Stimulated activated naive CD4-positive, alpha-beta T cell (primary cell): ENCODE data around the gene PDE4D.

Experiments used
- DNase-seq, 6 experiments: peaks; one replicate each; lab custom pipeline; 2025; lab: John Stamatoyannopoulos, UW

The PDE4D gene

DNA sequence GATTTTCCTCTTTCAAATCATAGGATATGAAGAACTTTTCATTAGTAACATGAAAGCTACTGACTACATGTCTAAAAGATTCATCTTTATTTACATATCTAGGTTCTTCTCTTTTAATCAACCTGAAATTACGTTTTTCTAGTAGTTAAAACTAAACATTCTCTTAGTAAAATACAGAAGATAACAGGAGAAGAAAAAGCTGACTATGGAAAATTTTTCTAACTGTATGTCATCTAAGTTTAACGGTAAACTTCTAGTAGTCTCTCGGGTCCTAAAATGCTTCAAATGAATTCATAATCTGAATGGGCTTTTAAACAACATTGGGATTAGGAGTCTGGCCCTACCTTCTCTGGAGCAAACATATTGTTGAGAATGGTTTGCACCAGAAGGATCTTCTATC, 151.9 kb downstream of the PDE4D start:
- DNase-seq = no peak

DNA sequence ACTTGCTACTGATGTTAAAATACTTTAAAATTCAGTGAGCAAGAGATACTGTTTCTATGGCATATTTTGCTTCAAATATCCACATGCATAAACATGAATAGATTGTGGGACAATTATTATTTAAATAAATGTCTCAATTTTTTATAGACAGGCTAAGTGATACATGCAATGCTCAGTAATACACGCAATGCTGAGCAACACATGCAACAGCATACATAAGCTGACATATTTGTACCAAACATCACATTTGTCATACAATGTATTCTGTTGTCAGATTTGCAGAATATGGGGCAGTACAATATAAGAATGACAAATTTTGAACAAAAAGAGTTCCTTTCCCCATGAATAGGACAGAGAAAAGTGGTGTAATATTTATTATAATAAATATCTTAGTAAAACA, 155.5 kb downstream of the PDE4D start:
- no peak for DNase-seq

DNA sequence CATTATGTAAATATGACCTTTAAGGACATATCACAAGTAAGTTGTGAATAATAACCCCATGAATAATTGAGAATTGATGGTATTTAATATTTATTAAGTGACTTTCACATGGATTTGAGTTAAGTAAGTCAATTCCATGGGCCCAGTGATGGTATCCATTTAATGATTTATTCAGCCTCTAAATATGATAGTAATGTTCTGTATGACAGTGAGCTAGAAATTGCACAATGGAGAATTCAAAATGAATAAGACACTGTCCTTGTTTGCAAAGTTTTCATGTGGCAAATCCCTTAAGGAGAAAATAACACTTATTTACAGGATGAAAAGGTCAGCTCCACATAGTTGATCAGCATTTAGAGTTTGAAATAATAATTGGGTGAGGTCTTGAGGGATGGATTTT, 160.7 kb downstream of the PDE4D start:
- no peak for DNase-seq

DNA sequence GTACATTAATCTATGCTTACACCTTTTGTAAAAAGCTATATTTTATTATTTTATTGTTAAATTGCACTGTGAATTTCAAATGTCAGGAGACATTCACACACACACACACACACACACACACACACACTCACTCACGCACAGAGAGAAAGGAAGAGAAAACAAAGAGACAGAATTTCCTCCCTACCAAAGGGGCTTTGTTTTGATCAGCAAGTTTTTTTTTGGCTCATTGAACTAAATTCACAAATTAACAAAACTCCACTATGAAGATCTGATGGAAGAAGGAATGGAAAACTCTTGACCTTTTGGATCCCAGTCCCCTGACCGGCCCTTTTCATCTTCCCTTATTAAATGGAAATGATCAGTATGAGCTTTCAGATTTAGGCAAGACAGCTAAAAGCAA, 161.2 kb downstream of the PDE4D start:
- no peak for DNase-seq

DNA sequence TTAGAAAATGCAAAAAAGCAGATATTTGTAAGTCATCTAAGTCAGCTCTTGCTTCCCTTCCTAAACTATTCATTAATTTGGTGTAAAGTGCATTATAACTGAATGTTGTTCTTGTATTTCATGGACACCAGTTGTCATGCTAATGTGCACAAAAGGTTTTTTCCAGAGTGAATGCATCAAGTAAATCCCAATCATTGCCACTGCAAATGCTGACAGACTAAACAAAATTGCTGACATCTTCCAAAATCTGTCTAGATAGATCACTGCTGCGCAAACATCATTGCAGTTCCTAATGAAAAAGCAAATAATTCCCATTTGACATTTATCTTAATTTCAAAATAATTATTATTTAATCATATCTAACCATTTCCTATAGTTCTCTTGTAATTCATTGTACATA, 161.7 kb downstream of the PDE4D start:
- no peak for DNase-seq

- no peak for DNase-seq
These were observed 163.7 kb downstream of the PDE4D start for GRCh38 chr5:59729820-59730219.

GRCh38 chr5:59729357-59729756, 164.2 kb downstream of the PDE4D start:
- no peak for DNase-seq

GRCh38 chr5:59728356-59728755, 165.2 kb downstream of the PDE4D start:
- DNase-seq = no peak

DNA sequence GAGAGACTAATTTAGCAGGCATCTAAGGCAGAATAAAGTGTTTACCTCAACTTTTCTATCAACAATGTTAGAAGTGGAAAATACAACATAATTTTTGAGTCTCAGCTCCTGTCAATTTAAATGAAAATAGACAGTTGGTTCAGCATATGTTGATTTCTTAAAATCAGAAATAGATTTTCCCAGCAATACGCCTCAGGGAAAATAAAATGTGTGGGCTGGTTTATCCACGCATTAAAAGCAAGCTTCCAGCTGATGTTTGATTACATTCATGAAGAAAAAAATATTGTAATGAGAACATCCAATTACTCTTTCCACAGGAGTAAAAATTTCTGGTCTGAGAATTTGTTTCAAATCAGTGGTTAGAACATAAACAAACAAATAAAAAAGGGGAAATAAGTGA, 166.3 kb downstream of the PDE4D start:
- no peak for DNase-seq

DNA sequence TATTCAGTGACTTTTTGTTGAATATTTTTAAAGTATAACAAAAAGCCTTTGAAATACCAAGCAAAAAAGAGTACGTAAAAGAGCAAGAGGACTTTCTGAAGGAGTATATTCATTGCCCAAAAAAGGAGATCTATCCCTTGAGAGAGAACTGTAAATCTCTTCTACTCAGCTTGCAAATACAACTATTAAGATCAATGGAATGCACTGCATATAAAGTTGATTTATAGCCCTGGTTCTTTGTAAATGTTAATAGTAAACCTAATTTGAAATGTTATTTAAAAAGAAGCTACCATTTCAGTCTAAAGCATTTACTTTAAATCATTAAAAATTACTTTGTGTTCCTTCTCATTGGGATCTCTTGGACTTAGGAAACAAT, 168.1 kb downstream of the PDE4D start:
- DNase-seq = no peak

DNA sequence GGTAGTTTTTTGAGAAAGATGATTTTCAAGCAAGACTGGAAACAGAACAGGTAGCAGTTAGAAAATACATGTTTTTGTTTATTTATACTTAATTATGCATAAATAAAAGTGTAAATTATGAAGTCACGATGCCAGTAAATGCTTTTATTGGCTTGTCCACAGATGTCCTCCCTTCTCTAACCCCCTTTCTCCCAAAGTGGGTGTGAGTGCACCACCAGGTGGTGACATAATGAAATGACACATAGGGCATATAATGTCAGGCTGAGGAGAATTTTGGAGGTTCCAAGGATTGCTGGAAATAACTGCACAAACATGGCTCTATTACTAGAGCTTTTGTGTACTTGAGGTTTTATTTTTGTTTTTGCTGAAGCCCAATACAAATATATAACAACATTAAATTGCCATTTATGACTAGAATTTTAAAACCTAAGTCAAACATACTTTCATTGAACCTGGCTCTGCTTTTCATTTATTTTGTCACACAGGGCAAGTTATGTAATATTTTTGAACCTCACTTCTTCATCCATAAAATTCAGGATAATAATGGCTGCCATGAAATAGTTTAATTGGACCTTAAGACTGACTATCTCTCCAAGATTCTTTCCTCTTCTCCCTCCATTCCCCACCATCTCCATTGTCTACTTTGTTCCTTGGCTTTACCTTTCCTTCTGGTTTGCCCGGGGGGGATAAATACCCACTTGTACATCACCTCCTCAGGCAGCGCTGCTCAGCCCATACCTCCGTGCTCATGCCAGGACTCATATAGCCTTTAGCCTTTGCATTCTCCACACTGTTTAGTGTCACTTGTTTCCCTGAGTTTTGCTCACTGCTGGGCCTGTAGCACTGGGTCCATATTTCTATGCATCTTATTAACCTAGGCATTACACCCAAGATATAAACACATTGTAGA, 168.8 kb downstream of the PDE4D start:
- DNase-seq = no peak

DNA sequence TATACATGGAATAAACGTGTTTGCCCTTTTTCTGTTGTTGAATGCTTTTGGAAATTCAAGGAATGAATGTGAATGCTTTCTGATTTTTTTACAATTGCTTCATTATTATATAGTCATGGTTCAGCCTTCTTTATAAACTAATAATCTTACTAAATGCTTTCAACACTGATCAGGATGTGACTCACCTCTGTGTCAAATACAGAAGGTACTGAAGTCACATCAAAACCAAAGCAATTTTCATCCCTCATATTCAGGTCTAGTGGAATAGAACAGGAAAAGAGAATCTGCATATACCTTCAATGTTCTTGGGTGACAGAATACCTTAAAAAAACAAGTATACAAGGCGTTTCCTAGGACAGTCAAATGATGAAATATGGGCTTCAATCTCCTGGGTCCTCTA, 170.7 kb downstream of the PDE4D start:
- no peak for DNase-seq

DNA sequence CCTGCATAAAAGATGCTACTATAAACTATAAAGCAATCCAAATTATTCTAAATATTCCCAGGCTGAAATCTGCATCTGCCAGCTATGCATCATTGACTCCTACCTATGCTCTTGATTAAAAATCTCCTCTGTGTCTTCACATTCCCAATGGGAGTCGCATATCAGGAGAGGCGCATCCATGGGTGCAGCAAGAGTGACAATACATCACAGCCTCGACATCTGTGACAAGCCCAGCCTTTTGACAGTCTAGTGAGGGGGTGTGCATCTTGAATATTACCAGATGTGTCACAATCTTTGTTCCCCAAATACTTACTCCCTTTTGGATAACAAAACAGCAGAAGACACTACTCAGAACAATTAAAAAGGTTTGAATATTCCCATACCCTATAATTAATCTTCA, 171.8 kb downstream of the PDE4D start:
- DNase-seq = no peak

- no peak for DNase-seq
These were observed 173.5 kb downstream of the PDE4D start for GRCh38 chr5:59720063-59720462.

- DNase-seq = no peak
These were observed 176.5 kb downstream of the PDE4D start for GRCh38 chr5:59716966-59717500.

DNA sequence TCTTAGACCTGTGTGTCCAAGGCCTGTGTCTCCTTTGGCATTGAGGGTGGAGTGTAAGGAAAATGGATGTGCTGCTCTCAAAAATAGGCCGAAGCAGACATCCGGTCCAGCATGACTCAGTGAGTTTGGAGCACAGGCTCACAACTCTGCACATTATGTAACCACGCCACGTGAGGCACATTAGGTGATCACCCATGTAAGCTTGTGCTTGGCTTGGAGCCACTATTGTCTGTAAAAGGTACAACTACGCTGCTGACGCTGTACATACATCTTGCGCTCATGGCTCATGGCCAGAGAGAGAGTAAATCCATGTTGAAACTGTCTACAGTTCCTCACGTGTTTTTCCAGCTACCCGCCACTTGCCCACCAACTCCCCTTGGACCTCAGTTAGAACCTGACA, 177.5 kb downstream of the PDE4D start:
- no peak for DNase-seq

GRCh38 chr5:59715228-59715627, 178.3 kb downstream of the PDE4D start:
- DNase-seq = no peak

DNA sequence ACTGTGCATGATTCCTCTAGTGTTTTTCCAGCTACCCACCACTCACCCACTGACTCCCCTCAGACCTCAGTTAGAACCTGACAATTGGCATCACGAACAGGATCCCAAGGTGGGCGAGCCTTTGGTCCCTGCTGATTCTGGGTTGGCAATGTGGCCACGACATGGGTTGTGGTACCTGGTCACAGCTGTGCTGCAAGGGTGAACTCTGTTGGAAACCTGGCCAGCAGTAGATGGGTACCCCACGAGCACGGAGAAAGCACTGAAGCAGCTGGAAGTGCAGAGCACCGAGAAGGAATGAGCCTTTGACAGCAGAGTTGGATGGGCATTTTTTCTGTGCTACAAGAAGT, 180.1 kb downstream of the PDE4D start:
- DNase-seq = no peak

- DNase-seq = peak in 2 of 6 experiments; percentile 0 to 2
These were observed 180.6 kb downstream of the PDE4D start for GRCh38 chr5:59712836-59713497.

- no peak for DNase-seq
These were observed 182.2 kb downstream of the PDE4D start for GRCh38 chr5:59711310-59711709.

GRCh38 chr5:59709846-59710245, 183.7 kb downstream of the PDE4D start:
- no peak for DNase-seq

DNA sequence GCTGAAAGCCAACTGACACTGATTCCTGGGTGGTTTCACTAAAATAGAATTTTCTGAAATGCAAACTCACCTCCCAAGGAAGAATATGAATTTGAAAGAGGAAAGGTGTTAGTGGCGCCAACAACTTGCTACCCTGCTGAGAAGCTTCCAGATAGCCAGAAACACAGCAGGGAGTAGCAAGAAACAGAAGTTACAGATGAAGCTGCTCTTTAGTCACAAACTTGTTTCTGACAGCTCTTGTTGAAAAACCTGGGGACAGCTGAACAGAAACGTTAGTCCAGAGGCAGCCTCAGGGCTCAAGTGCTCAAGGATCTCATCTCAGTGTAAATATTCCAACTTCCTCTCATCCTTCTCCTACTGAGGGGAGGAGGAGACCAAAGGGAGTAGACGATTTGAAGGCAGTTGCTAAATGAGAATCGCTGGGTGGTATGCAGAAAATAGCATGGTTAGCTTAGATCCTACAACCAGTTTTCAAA, 184.1 kb downstream of the PDE4D start:
- no peak for DNase-seq

DNA sequence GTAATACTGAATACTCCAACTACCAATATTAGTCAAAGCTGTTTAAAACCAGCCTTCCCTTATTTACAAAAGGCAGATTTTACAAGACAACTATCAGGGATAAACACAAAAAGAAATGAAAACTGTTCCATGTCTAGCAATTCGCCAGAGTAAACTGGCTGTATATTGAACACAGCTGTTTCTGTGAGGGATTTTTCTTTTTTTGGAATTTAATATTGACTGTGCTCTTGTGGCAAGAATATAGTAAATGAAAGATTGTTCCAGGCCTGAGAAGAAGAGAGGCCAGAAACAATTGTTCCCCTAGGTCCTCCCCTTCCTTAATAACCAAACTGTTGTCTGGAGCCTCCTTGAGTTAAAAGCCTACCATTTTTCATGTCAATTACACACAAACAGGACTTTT, 188.6 kb downstream of the PDE4D start:
- DNase-seq = no peak
